CD4-positive, alpha-beta T cell treated with Interleukin-15 for 4 hours (primary cell): Measurements from ENCODE around the gene PLA2G5.
A peak's percentile ranks its signal among the peaks of the same experiment; 100 is the strongest.
"Not testable (repeated sequence)": the region's sequence is repeated elsewhere in the genome, so short reads cannot be mapped to it uniquely, and the experiment has no call there.

ENCODE experiments used
- DNase-seq: peaks from one replicate; pipeline ENCODE4 v3.0.0-alpha.2; 2020; ENCODE audit warnings: low spot score

The PLA2G5 gene, protein sequence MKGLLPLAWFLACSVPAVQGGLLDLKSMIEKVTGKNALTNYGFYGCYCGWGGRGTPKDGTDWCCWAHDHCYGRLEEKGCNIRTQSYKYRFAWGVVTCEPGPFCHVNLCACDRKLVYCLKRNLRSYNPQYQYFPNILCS

DNA sequence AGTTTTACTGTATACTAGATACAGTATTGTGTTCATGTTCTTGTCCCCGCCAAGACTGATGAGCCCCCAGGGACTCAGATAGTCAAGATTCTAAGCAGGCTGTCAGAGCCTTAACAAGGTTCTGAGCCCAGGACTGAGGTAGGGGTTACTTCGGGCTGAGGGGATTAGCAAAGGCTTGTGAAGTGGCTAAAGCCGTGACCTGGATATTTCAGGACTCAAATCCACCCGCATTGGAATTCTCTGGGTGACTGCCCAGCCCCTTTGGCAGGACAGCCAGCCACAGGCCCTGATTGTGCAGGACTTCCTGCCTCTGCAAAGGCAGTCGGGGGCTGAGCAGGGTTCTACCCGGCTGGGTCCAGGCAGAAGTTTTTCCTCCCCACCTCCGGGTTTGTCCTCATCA, at the start of gene PLA2G5:
TSS of gene PLA2G5 (plus strand) at position 321 of the 400 bp plus-strand sequence. CDS start 14,637 bp downstream, outside the sequence.
- no peak for DNase-seq

DNA sequence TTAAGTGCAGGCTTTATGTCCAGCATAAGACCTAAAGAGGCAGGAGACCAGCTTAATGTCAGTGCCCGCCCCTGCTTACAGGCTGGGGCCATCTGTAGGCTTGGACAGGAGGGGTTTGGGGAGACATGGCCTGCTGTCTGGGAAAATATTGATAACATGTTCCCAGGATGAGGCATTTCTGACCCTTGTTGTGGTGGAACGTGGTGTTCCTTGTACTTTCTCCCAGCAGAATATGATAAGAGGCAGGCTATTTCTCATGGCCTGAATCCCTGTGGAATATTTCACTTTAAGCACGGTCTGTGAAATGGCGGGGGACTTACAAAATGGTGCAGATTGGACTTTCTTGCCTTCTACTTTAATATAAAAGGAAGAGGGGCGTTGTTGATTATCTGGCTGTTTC, 41.9 kb upstream of the PLA2G5 start:
- DNase-seq, result no peak

DNA sequence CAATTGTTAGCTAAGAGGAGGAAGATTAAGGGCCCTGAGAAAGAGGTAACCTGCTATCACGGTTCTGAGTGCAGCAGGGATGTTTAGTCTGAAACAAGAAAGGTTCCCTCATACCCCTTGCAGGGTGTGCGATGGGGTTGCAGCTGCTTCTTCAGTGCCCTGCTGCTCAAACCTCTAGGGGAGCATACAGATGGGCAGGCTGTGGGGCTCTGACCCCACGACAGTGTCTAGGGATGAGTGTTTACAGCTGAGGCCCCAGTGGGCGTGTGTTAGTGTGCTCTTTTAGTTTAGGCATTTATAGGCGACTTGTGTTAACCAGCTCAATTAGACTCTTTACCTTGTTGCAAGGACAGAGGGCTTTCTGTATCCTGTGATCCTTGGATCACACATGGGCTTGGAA, 41.3 kb upstream of the PLA2G5 start:
- DNase-seq, result no peak

- no peak for DNase-seq
Measured at GRCh38 chr1:20029178-20029912, 40.6 kb upstream of the PLA2G5 start.

DNA sequence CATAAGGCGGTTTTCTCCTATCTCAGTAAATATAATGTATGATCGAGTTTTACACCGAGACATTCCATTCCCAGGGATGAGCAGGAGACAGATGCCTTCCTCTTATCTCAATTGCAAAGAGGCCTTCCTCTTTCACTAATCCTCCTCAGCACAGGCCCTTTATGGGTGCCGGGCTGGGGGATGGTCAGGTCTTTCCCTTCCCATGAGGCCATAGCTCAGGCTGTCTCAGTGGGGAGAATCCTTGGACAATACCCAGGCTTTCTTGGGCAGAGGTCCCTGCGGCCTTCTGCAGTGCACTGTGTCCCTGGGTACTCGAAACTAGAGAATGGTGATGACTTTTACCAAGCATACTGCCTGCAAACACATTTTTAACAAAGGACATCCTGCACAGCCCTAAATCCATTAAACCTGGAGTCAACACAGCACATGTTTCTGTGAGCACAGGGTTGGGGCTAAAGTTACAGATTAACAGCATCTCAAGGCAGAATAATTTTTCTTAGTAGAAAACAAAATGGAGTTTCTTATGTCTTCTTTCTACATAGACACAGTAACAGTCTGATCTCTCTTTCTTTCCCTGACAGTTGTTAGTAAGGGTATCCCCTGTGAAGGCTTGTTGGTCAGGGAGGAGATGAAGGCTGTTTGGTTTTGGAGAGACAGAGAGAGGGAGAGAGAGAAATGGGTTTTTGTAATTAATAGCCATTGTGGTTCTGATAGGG, 39.4 kb upstream of the PLA2G5 start:
- not testable (repeated sequence) for DNase-seq

DNA sequence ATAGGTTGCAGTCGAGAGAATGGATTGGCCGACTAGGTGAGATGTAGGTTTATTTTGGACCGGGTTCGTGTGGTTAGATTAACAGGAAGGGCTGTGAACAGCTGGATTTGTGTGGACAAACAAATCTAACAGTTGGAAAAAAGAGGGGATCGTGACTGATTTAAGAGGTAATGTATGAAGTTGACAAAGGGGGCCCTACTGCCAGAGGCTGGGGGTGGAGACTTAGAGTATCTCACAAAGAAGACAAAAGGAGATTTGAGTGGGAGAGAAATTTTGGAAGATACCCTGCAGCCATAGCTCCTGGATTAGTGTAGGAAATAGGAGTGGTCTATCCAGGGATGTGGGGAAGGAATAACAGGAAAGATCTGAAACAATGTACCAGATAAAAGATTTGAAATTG, 38.8 kb upstream of the PLA2G5 start:
- no peak for DNase-seq

DNA sequence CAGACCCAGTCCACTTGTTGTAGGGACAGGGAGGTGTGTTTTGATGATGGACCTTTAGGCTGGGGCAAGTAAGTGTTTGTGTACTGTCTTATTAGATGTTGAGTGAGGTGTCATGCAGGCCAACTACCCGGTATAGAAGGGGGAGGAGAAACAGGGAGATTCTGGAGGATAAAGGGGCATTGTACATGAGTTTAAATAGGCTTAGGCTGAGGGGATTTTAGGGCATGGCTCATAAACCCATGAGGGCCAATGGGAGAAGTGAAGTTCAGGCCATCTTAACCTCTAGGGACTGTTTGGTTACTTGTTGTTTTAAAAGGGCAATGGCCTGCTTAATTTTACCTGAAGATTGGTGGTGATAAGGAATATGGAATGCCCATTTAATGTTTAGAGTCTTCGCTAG, 38.2 kb upstream of the PLA2G5 start:
- no peak for DNase-seq

DNA sequence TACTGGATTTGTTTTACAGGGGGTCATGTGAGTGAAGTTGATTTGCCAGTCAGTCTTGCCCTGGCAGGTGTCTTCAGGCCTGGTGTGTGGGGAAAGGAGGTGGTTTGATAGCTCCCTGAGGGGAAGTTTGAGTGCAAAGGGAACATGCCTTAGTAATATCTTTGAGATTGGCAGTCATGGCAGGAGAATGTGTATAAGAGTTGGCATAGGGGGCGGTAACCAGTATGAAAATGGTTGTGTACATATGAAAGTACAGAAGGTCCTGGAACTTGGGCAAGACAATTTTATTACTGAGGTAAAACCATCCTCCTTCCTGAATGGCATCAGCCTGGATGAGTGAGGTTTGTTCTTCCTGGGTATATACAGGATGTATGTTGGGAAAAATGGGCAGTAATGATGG, 37.6 kb upstream of the PLA2G5 start:
- DNase-seq, result no peak

GRCh38 chr1:20033420-20033819, 36.6 kb upstream of the PLA2G5 start:
- no peak for DNase-seq

- DNase-seq, result no peak
Measured at GRCh38 chr1:20035114-20035513, 34.9 kb upstream of the PLA2G5 start.

GRCh38 chr1:20037877-20038276, 32.1 kb upstream of the PLA2G5 start:
- DNase-seq, result no peak

GRCh38 chr1:20047096-20047495, 22.9 kb upstream of the PLA2G5 start:
- DNase-seq, result no peak

- DNase-seq, result no peak
Measured at GRCh38 chr1:20048563-20048962, 21.4 kb upstream of the PLA2G5 start.

DNA sequence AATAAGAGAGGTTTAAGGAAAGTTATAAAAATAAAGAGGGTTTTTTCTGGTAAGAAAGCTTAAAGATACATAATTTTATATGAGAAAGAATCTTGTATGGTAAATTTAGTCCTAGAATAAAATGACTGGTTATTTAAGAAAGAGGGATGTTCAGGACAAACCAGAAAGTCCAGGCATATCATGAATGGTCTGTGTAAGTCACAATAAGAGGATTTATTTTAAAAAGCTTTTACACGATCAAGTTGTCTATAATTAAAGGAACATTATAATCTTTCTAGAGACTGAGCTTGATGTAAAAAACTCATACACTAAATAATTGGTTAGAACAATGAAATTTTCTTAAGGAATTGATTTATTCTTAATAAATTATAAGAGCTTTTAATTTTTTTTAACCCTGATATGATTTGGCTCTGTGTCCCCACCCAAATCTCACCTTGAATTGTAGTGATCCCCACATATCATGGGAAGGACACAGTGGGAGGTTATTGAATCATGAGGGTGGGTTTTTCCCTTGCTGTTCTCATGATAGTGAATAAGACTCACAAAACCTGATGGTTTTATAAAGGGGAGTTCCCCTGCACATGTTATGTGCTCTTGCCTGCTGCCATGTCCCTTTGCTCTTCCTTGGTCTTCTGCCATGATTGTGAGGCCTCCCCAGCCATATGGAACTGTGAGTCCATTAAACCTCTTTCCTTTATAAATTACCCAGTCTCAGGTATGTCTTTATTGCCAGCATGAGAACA, 20.8 kb upstream of the PLA2G5 start:
- DNase-seq, result not testable (repeated sequence)

- DNase-seq, result no peak
Measured at GRCh38 chr1:20051218-20051829, 18.7 kb upstream of the PLA2G5 start.

- DNase-seq, result no peak
Measured at GRCh38 chr1:20052386-20052785, 17.6 kb upstream of the PLA2G5 start.

- no peak for DNase-seq
Measured at GRCh38 chr1:20057886-20058420, 12.0 kb upstream of the PLA2G5 start.

DNA sequence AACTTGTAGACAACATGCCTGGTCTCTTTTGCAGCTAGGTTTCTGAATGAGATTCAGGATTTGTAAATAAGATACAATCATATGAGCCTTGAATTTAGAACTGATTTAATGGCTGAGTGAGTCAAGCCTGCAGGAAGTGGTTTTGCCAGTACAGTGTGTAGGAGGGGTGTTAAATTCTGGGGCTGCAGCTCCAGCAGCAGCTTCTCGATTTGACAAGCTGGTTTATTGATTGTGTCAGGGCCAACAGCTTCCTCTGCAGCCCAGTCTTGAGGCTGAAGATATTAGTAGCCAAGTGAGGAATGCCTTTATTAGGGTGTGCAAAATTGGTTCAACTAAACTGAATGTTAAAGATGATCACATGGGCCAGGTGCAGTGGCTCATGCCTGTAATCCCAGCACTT, 11.5 kb upstream of the PLA2G5 start:
- peak; percentile 32 for DNase-seq

GRCh38 chr1:20059847-20060246, 10.1 kb upstream of the PLA2G5 start:
- no peak for DNase-seq

- DNase-seq, result not testable (repeated sequence)
Measured at GRCh38 chr1:20060791-20061190, 9.2 kb upstream of the PLA2G5 start.

DNA sequence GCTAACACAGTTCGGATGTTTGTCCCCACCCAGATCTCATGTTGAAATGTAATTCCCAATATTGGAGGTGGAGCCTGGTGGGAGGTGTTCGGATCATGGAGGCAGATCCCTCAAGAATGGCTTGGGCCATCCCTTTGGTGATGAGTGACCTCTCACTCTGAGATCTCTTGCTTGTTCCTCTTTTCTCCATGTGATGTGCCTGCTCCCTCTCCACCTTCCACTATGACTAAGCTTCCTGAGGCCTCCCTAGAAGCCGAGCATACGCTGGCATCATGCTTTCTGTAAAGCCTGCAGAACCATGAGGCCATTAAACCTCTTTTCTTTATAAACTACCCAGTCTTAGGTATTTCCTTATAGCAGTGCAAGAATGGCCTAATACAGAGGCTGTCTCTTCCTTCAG, 8.1 kb upstream of the PLA2G5 start:
- no peak for DNase-seq

DNA sequence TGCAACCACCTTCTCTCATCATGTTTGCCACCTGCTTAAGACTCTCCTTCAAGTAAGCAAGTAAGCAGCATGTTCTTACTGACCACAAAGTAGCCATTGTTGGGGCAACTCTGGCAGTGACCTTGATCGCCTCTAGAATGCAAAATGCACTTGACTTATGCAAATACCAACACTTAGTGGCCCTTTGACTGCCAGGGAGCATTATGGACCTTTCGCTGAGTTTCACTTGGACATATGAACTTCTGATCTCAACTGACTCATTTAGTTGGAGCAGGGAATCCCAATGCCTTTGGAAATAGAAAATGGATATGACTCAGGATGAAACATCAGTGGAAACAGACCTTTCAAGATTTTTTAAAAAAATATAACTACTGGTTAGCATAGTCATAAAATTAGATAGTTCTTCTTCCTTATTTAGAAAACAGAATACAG, 6.1 kb upstream of the PLA2G5 start:
- no peak for DNase-seq
